ENCODE results near the gene ZNF268.
"Not testable (repeated sequence)": the region's sequence is repeated elsewhere in the genome, so short reads cannot be mapped to it uniquely, and the experiment has no call there.

ZNF268 gene

DNA sequence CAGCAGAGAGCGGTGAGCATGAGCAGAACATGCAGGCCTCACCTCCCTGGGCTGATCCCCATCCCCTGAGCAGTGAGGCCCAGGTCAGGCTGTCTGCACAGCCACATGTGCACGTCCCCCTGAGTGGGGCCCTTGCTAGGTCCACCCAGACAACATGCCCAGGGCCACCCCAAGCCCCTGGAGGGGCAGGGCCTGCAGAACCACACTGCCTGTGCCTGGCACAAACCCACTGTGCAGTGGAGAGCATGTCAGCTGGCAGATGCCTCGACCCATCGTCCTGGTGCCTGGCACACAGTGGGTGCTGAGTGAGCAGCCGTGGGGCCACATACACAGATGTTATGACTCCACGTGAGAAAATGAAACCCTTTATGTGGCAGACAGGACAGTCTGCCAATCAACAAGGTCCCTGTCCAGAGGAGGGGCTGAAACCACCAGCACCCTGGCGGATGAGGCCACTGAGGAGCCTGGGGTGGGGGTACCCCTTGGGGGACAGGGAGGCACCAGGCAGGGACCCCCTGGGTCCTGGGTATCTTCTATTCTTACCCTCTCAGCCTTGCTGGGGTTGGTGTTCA is 46.1 kb downstream of the ZNF268 start:
- no peak for DNase-seq

DNA sequence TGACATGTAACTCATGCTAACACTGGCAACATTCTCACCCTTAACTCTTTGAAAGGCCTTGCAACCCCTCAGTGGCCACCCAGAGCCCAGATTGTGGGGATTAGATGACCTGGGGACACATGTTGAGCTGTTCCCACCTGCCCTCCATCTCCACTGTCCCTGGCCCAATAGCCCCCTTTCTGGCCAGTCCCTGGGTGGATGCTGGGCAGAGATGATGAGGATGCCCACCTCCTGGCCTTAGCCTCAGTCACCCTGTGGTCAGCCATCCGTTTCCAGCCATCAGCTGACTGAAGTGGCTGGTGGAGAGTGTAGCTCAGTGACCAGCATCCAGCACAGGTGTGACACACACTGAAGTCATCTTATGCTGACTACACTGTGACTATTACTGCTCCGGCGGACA is 49.7 kb downstream of the ZNF268 start:
- DNase-seq: no peak

DNA sequence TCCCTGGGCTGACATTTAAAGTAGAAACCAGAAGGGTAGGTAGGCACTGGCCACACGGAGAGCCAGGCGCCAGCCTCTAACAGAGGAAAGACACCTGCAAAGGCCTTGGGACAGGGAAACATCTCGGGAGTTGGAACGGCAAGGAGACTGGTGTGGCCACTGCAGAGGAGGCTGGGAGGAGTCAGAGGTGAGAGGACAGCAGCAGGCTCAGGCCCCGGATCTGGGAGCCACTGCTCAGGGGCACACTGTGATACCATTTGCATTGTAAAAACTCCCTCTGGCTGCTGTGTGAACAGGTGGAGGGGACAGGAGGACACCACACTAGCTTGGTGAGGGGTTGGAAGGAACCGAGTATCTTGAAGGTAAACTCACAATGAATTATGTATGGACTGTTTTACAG is 51.7 kb downstream of the ZNF268 start:
- DNase-seq: no peak

- no peak for DNase-seq
These were observed 52.8 kb downstream of the ZNF268 start for GRCh38 chr12:133233993-133234564.

DNA sequence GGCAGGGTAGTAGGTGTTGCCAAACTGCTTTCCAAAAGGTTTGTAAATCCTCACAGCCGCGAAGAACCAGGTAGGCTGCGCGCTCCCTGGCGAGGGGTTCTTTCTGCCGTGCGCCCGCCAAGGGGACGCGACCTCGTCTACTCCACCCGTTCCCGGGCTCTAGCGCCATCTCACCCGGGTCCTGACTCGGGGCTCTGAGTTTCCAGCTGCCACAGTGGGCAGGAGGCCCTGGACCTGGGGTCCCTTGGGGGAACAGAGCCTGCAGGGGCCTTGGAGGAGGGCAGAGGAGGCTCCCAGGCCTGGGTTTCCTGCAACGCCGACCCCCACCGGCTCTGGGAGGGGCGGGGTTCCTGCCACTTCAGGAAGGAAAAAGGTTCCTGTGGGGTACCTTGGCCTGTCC is 53.7 kb downstream of the ZNF268 start:
- no peak for DNase-seq

DNA sequence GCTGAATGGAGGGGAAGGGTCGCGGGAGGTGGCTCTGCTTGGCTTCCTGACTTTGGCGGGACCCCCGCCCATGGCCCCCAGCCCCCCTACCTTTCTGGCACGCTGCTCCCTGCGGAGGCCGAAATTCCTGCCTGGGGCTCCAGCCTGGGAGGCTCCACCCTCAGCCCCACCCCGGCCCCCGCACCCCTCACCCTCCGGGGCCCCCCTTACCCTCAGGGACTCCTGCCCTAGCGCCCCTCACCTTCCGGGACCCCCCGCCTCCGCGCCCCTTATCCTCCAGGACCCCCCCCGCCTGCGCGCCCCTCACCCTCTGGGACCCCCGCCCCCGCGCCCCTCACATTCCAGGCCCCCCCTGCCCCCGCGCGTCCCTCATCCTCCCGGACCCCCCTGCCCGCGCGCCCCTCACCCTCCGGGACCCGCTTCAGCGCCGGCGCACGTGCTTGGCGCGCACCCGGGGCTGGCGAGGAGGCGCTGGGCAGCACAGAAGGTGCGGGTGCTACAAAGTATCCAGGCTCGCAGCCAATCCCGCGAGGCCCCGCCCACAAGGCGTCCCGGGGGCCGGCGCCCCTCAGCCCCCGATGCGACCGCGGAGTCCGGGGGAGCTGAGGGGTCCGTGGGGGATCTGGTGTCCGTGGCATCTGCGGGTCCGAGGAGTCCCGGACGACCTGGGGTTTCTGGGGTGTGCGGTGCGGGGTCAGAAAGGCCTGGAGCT is 54.3 kb downstream of the ZNF268 start, which contains the start of gene ANHX:
TSS of gene ANHX (minus strand) at position 477 of the 712 bp plus-strand sequence. CDS start 1,521 bp downstream, outside the sequence.
- no peak for DNase-seq

- DNase-seq: no peak
These were observed 54.8 kb downstream of the ZNF268 start for GRCh38 chr12:133236144-133236543.

DNA sequence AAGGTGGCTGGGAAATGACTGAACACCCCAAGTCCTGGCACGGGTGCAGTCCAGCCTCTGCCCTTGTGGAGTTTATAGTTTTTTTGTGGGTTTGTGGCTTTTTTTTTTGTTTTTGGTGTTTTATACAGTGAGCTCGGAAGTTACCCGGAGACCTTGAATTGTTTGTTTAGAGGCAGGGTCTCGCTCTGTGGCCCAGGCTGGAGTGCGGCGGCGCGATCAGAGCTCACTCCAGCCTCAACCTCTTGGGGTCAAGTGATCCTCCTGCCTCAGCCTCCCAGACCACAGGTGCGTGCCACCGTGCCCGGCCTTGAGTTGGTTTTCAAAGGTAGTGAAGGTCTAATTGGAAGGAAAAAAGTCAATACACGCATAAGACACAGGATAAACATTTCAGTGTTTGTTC is 55.3 kb downstream of the ZNF268 start:
- no peak for DNase-seq

DNA sequence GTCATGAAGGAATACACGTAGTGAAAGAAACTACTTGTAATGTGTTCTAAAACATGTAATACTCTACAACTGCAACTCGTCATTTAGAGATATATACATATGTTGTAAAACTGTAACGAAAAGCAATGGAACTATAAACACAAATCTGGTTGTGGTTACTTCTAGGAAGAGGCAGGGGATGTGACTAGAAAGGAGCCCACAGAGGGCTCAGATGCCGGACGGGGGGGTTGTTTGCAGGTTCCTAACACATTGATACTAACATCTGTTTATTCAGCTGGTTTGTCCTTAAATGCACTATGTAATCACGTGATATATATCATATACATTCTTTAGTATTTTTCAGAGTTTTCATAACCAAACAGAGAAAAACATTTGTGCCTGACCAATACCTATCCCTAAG is 70.4 kb downstream of the ZNF268 start:
- no peak for DNase-seq

GRCh38 chr12:133255833-133256232 is 74.5 kb downstream of the ZNF268 start:
- not testable (repeated sequence) for DNase-seq

- no peak for DNase-seq
These were observed 75.0 kb downstream of the ZNF268 start for GRCh38 chr12:133256321-133256720.

GRCh38 chr12:133264173-133264572 is 82.9 kb downstream of the ZNF268 start:
- DNase-seq: no peak
